HEK293 (cell line): ENCODE measurements around the gene TBC1D16.

Experiments used
- CTCF ChIA-PET: fragments of 350-600 bp; formaldehyde crosslinking; extraction: SDS; loops from one replicate; lab custom pipeline; 2021; ENCODE audit warnings: antibody characterized with exemption; lab: Yijun Ruan, JAX
- POLR2A ChIA-PET: fragments of 300-600 bp; formaldehyde crosslinking; extraction: SDS; loops from one replicate; lab custom pipeline; 2020; ENCODE audit warnings: antibody characterized with exemption, inconsistent platforms; lab: Yijun Ruan, JAX
- H3K27ac ChIP-seq: fragments of 200-500 bp; sonication (Bioruptor generic); 2 replicates; pipeline ENCODE4 v1.5.1; 2014; ENCODE audit warnings: low read depth, low read length, control low read depth, inconsistent platforms; ENCODE audit errors: extremely low read depth
- H3K36me3 ChIP-seq, 2 experiments: fragments of 200-500 bp in 1 of 2; sonication (Bioruptor generic) in 1 of 2; 1 replicate in 1 of 2; 2 replicates in 1 of 2; pipeline ENCODE4 v1.5.1; 2014 to 2017; ENCODE audit warnings: inconsistent platforms in 2 of 2, low read length in 2 of 2; ENCODE audit not compliant: control insufficient read depth in 2 of 2, insufficient read depth in 1 of 2
- H3K4me1 ChIP-seq: fragments of 200-500 bp; sonication (Bioruptor generic); 2 replicates; pipeline ENCODE4 v1.5.1; 2014; ENCODE audit warnings: mild to moderate bottlenecking, low read length, inconsistent platforms; ENCODE audit not compliant: control insufficient read depth, insufficient read depth
- H3K4me3 ChIP-seq: 2 replicates; pipeline ENCODE4 v1.5.1; 2011; ENCODE audit warnings: low read depth, mild to moderate bottlenecking, control low read depth, low read length, moderate library complexity
- H3K9me3 ChIP-seq: fragments of 200-500 bp; sonication (Bioruptor generic); 2 replicates; pipeline ENCODE4 v1.5.1; 2014; ENCODE audit warnings: low read depth, low read length, inconsistent platforms; ENCODE audit not compliant: control insufficient read depth, insufficient read depth
- ATF2 ChIP-seq: fragments of 450-650 bp; formaldehyde crosslinking; IDR thresholded peaks from 2 replicates; pipeline ENCODE4 v1.5.1; 2016; ENCODE audit warnings: missing biosample characterization, missing genetic modification characterization, low read depth
- EGR2 ChIP-seq: fragments of 450-650 bp; formaldehyde crosslinking; IDR thresholded peaks from 2 replicates; pipeline ENCODE4 v1.5.1; 2016; ENCODE audit warnings: low read depth, missing biosample characterization, missing genetic modification characterization
- HOXC10 ChIP-seq: sonication (generic); formaldehyde crosslinking; IDR thresholded peaks from 2 replicates; pipeline ENCODE4 v1.8.1; 2023; ENCODE audit warnings: mild to moderate bottlenecking, missing genetic modification reagents
- KLF17 ChIP-seq: fragments of 450-650 bp; formaldehyde crosslinking; IDR thresholded peaks from 2 replicates; pipeline ENCODE4 v1.5.1; 2016; ENCODE audit warnings: missing biosample characterization, missing genetic modification characterization
- KLF8 ChIP-seq: fragments of 450-650 bp; formaldehyde crosslinking; IDR thresholded peaks from 2 replicates; pipeline ENCODE4 v1.5.1; 2016; ENCODE audit warnings: missing biosample characterization, missing genetic modification characterization
- PRDM4 ChIP-seq: fragments of 450-650 bp; formaldehyde crosslinking; IDR thresholded peaks from 2 replicates; pipeline ENCODE4 v1.5.1; 2017; ENCODE audit warnings: missing biosample characterization, missing genetic modification characterization
- YY1 ChIP-seq: fragments of 450-650 bp; formaldehyde crosslinking; IDR thresholded peaks from 2 replicates; pipeline ENCODE4 v1.5.1; 2018; ENCODE audit warnings: missing biosample characterization, missing genetic modification characterization
- ZBTB6 ChIP-seq: fragments of 450-650 bp; formaldehyde crosslinking; IDR thresholded peaks from 2 replicates; pipeline ENCODE4 v1.5.1; 2017; ENCODE audit warnings: missing biosample characterization, missing genetic modification characterization
- ZFP69B ChIP-seq: fragments of 450-650 bp; formaldehyde crosslinking; IDR thresholded peaks from 2 replicates; pipeline ENCODE4 v1.5.1; 2016; ENCODE audit warnings: missing biosample characterization, missing genetic modification characterization
- ZNF140 ChIP-seq: fragments of 450-650 bp; formaldehyde crosslinking; IDR thresholded peaks from 2 replicates; pipeline ENCODE4 v1.5.1; 2016; ENCODE audit warnings: missing biosample characterization, missing genetic modification characterization
- ZNF148 ChIP-seq: fragments of 450-650 bp; formaldehyde crosslinking; IDR thresholded peaks from 2 replicates; pipeline ENCODE4 v1.5.0; 2017; ENCODE audit warnings: missing biosample characterization, missing genetic modification characterization, borderline replicate concordance
- ZNF16 ChIP-seq: fragments of 450-650 bp; formaldehyde crosslinking; IDR thresholded peaks from 2 replicates; pipeline ENCODE4 v1.5.1; 2016; ENCODE audit warnings: low read depth, missing biosample characterization, missing genetic modification characterization
- ZNF174 ChIP-seq: fragments of 450-650 bp; formaldehyde crosslinking; IDR thresholded peaks from 2 replicates; pipeline ENCODE4 v1.5.0; 2017; ENCODE audit warnings: missing biosample characterization, mild to moderate bottlenecking, missing genetic modification characterization
- ZNF24 ChIP-seq: fragments of 450-650 bp; formaldehyde crosslinking; IDR thresholded peaks from 2 replicates; pipeline ENCODE4 v1.5.1; 2016; ENCODE audit warnings: missing biosample characterization, missing genetic modification characterization
- ZNF354C ChIP-seq: fragments of 450-650 bp; formaldehyde crosslinking; IDR thresholded peaks from 2 replicates; pipeline ENCODE4 v1.5.1; 2016; ENCODE audit warnings: missing biosample characterization, missing genetic modification characterization, low read depth, borderline replicate concordance
- ZNF571 ChIP-seq: fragments of 450-650 bp; formaldehyde crosslinking; IDR thresholded peaks from 2 replicates; pipeline ENCODE4 v1.5.0; 2017; ENCODE audit warnings: missing biosample characterization, missing genetic modification characterization
- ZNF785 ChIP-seq: fragments of 450-650 bp; formaldehyde crosslinking; IDR thresholded peaks from 2 replicates; pipeline ENCODE4 v1.5.1; 2016; ENCODE audit warnings: missing biosample characterization, missing genetic modification characterization
- ZNF837 ChIP-seq: fragments of 450-650 bp; formaldehyde crosslinking; IDR thresholded peaks from 2 replicates; pipeline ENCODE4 v1.5.1; 2016; ENCODE audit warnings: missing biosample characterization, missing genetic modification characterization
- ZSCAN30 ChIP-seq: fragments of 450-650 bp; IDR thresholded peaks from 2 replicates; pipeline ENCODE4 v1.5.1; 2018; ENCODE audit warnings: missing biosample characterization, mild to moderate bottlenecking, missing genetic modification characterization, moderate library complexity

The TBC1D16 gene

GRCh38 chr17:79990051-79990592, 45.5 kb downstream of the TBC1D16 start (continued):
- TF ChIP-seq KLF17 (no peak), ZNF24 (tag by site-specific recombination) (no peak), EGR2 (peak; percentile 94), ZBTB6 (tag by site-specific recombination) (no peak), YY1 (tag by site-specific recombination) (no peak), ZNF571 (no peak)

DNA sequence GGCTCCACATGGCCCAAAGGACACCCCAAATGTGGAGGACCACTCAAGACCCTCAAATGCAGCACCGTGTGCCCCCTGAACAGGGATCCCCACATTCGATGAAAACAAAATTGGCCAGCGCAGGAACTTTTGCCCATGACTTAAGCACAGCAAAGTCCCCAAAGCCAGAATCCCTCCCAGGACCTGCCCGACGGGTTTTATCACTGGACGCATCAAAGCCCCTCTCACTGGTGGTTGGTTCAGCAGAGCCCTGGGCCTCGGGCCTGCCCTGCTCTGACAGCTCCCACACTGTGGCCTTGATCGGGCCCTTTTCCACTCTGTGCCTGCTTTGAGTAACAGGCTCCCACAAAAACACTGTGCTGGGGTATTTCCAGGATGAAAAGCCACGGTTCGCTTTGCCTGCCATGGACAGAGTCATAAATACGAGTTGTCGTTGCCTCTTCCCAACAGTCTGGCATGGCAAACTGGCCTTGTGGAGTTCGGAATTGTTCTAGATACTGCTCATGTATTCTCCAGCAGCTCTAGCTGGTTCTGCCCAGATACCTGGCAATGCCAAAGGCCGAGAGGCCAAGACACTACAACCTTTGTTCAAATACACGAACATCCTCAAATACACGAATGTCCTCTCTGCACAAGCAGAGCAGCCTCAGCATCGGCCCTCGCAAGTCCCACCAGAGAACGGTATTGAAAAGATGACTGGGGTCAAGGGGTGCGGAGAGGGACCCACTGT, 46.4 kb downstream of the TBC1D16 start:
- TF ChIP-seq KLF8 (tag by site-specific recombination) (no peak), ZNF148 (tag by site-specific recombination) (no peak), ATF2 (no peak), ZNF140 (no peak), ZFP69B (tag by site-specific recombination) (no peak), PRDM4 (tag by site-specific recombination) (no peak), HOXC10 (CRISPR knock-in tag) (no peak), ZNF174 (tag by site-specific recombination) (no peak), ZNF837 (tag by site-specific recombination) (no peak), ZNF785 (tag by site-specific recombination) (no peak), ZNF354C (tag by site-specific recombination) (no peak), ZSCAN30 (tag by site-specific recombination) (no peak), ZNF16 (no peak)
- no peaks in the 10 kb centered on the region for H3K36me3 ChIP-seq
- no peak overlapping the region for H3K4me3 ChIP-seq
- ChIA-PET POLR2A (no interaction called here), CTCF (interaction anchor here (0.7 to 1.8 kb wide), 6 partner anchors 8 to 181 kb away, joined by 3 to 9 read pairs (median 3); no protein-coding TSS in a partner anchor)
- no peaks in the 10 kb centered on the region for H3K9me3 ChIP-seq
- H3K27ac ChIP-seq = no peak overlapping the region
- peaks cover 36% of the 10 kb centered on the region for H3K4me1 ChIP-seq
